Breast epithelium (tissue), 3 donors: ENCODE measurements around the gene MAP6.

Experiments
- CTCF ChIP-seq, 3 donors: fragments of 450-650 bp; IDR thresholded peaks; one replicate each; pipeline ENCODE4 v1.5.1; 2016 to 2017; ENCODE audit warnings: antibody characterized with exemption in 3 of 3, mild to moderate bottlenecking in 3 of 3, moderate library complexity in 3 of 3
- POLR2A ChIP-seq: fragments of 450-650 bp; IDR thresholded peaks from one replicate; pipeline ENCODE4 v1.6.1; 2016; ENCODE audit warnings: antibody characterized with exemption, mild to moderate bottlenecking, moderate library complexity

GRCh38 chr11:75691804-75692203, 23.0 kb upstream of the MAP6 start:
- TF ChIP-seq CTCF (IDR thresholded peaks at IDR 0.05) = no peak
- no peak for TF ChIP-seq POLR2A
